HepG2 (cell line): Measurements from ENCODE around the gene MLF1. TPM values are rescaled to one million over a fixed set of nuclear protein-coding genes. Genes with fewer than 3 reads are reported as not detected.

ENCODE experiments used
- ARNT ChIP-seq: fragments of 450-650 bp; IDR thresholded peaks from 2 replicates; pipeline ENCODE4 v1.6.1; 2017
- ATRX ChIP-seq: sonication (generic); formaldehyde crosslinking; IDR thresholded peaks from 2 replicates; pipeline ENCODE4 v1.4.0; 2020; ENCODE audit warnings: missing genetic modification reagents, borderline replicate concordance
- DMAP1 ChIP-seq: IDR thresholded peaks from 2 replicates; pipeline ENCODE4 v1.6.1; 2016
- DNMT1 ChIP-seq: sonication (generic); formaldehyde crosslinking; IDR thresholded peaks from 2 replicates; pipeline ENCODE4 v1.5.1; 2020; ENCODE audit warnings: mild to moderate bottlenecking, missing genetic modification reagents
- EHMT2 ChIP-seq: fragments of 200-600 bp; sonication (generic); IDR thresholded peaks from 2 replicates; pipeline ENCODE4 v1.7.0; 2017; ENCODE audit warnings: antibody characterized with exemption, low read depth, low read length, borderline replicate concordance
- ELF1 ChIP-seq: sonication (generic); formaldehyde crosslinking; IDR thresholded peaks from 2 replicates; pipeline ENCODE4 v1.4.0; 2020; ENCODE audit warnings: missing genetic modification reagents
- EZH2 ChIP-seq: conservative IDR thresholded peaks from 2 replicates; pipeline ENCODE4 v1.6.1; 2012; ENCODE audit warnings: mild to moderate bottlenecking, low read depth, low read length, moderate library complexity
- FOXO1 ChIP-seq: sonication (generic); formaldehyde crosslinking; IDR thresholded peaks from 2 replicates; pipeline ENCODE4 v1.4.0; 2020; ENCODE audit warnings: missing genetic modification reagents
- GFI1 ChIP-seq: sonication (generic); formaldehyde crosslinking; IDR thresholded peaks from 2 replicates; pipeline ENCODE4 v1.5.0; 2020; ENCODE audit warnings: missing genetic modification reagents, mild to moderate bottlenecking, borderline replicate concordance
- MIER3 ChIP-seq: IDR thresholded peaks from 2 replicates; pipeline ENCODE4 v1.6.1; 2016; ENCODE audit warnings: missing compliant biosample characterization, borderline replicate concordance
- MTA3 ChIP-seq: sonication (generic); formaldehyde crosslinking; IDR thresholded peaks from 2 replicates; pipeline ENCODE4 v1.4.0; 2020; ENCODE audit warnings: missing genetic modification reagents
- NCOA1 ChIP-seq: sonication (generic); formaldehyde crosslinking; IDR thresholded peaks from 2 replicates; pipeline ENCODE4 v1.9.0; 2021; ENCODE audit warnings: missing genetic modification reagents
- PCBP1 ChIP-seq: fragments of 200-400 bp; formaldehyde crosslinking; IDR thresholded peaks from 2 replicates; pipeline ENCODE4 v1.6.1; 2017; ENCODE audit warnings: mild to moderate bottlenecking, low read depth, low read length, borderline replicate concordance
- SAP130 ChIP-seq: IDR thresholded peaks from 2 replicates; pipeline ENCODE4 v1.6.1; 2016; ENCODE audit warnings: low read depth
- TCF7L2 ChIP-seq: IDR thresholded peaks from 2 replicates; pipeline ENCODE4 v1.6.1; 2011; ENCODE audit warnings: mild to moderate bottlenecking, low read depth, low read length, moderate library complexity
- TOE1 ChIP-seq: sonication (generic); formaldehyde crosslinking; IDR thresholded peaks from 2 replicates; pipeline ENCODE4 v1.4.0; 2020; ENCODE audit warnings: mild to moderate bottlenecking, missing genetic modification reagents
- TOPORS ChIP-seq: sonication (generic); formaldehyde crosslinking; IDR thresholded peaks from 2 replicates; pipeline ENCODE4 v1.8.0; 2023; ENCODE audit warnings: mild to moderate bottlenecking, missing genetic modification reagents
- ZFX ChIP-seq: sonication (generic); formaldehyde crosslinking; IDR thresholded peaks from 2 replicates; pipeline ENCODE4 v1.4.0; 2020; ENCODE audit warnings: mild to moderate bottlenecking, low read depth, missing genetic modification reagents, moderate library complexity
- ZMYM4 ChIP-seq: sonication (generic); formaldehyde crosslinking; IDR thresholded peaks from 2 replicates; pipeline ENCODE4 v1.8.1; 2023; ENCODE audit warnings: mild to moderate bottlenecking, missing genetic modification reagents
- ZNF775 ChIP-seq: sonication (generic); formaldehyde crosslinking; IDR thresholded peaks from 2 replicates; pipeline ENCODE4 v1.4.0; 2020; ENCODE audit warnings: missing genetic modification reagents, mild to moderate bottlenecking, moderate library complexity, borderline replicate concordance
- ZSCAN9 ChIP-seq: IDR thresholded peaks from 2 replicates; pipeline ENCODE4 v1.6.1; 2016; ENCODE audit warnings: borderline replicate concordance
- polyA plus RNA-seq, 8 experiments: library from polyadenylated mRNA; depleted of rRNA in 3 of 8; stranded (reverse) in 7 of 8; unstranded in 1 of 8; fragments of >200 nt; fragmentation: Illumina TruSeq in 4 of 8; extraction: Trizol in 4 of 8; gene quantifications; 2 replicates each; pipeline versions ENCODE4 v1.2.1 to v1.2.3, GENCODE V29; 2011 to 2016; ENCODE audit warnings: low read depth in 4 of 8, missing spikeins in 1 of 8, mixed read lengths in 1 of 8; ENCODE audit not compliant: insufficient read depth in 1 of 8
- total RNA-seq, 5 experiments: library from RNA; depleted of rRNA; stranded (reverse); fragments of >200 nt; fragmentation: Illumina TruSeq; extraction: Trizol; gene quantifications; 2 replicates each; pipeline ENCODE4 v1.2.3, GENCODE V29; 2016; ENCODE audit warnings: low read depth in 1 of 5
- TF ChIP-seq, protein P1 (sequence below): sonication (generic); formaldehyde crosslinking; IDR thresholded peaks from 2 replicates; pipeline ENCODE4 v1.5.0; 2020; ENCODE audit warnings: missing genetic modification reagents
- TF ChIP-seq, protein P2 (sequence below): sonication (generic); formaldehyde crosslinking; IDR thresholded peaks from 2 replicates; pipeline ENCODE4 v1.5.1; 2020; ENCODE audit warnings: mild to moderate bottlenecking, moderate library complexity, missing genetic modification reagents
- TF ChIP-seq, protein P3 (sequence below): sonication (generic); formaldehyde crosslinking; IDR thresholded peaks from 2 replicates; pipeline ENCODE4 v1.8.1; 2022; ENCODE audit warnings: low read depth, mild to moderate bottlenecking, missing genetic modification reagents
- TF ChIP-seq, protein P4 (sequence below): sonication (generic); formaldehyde crosslinking; IDR thresholded peaks from 2 replicates; pipeline ENCODE4 v1.5.0; 2020; ENCODE audit warnings: mild to moderate bottlenecking, missing genetic modification reagents
- TF ChIP-seq, protein P5 (sequence below): sonication (generic); formaldehyde crosslinking; IDR thresholded peaks from 2 replicates; pipeline ENCODE4 v1.4.0; 2020; ENCODE audit warnings: missing genetic modification reagents; ENCODE audit errors: not compliant biosample characterization

MLF1 gene
- total and polyA plus RNA-seq, 2 of the 13 experiments (the other 11 are each of a cell fraction or from before 2014, with no cell fraction given), result 0.88 to 1.0 TPM

DNA sequence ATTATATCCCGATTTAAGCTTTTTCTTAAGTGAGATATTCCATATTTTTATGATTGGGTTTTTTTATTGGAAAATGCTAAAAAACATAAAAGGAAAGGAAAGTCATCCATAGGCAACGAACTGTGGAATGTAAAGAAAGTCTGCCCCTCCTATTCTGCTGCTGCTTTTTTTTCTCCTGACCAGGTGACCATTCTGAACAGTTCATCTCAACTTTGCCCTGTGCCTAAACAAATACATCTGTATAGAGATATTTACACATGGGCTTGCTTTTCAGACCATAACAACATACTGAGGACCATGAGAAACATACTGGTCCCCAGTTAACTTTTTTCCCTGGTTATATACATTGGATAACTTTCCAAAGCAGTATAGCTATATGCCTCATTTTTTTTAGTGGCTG, 18.9 kb upstream of the MLF1 start (continued):
- TF ChIP-seq ATRX (CRISPR knock-in tag) (no peak), SAP130 (CRISPR knock-in tag) (peak; percentile 57), GFI1 (CRISPR knock-in tag) (no peak), TOPORS (CRISPR knock-in tag) (no peak), DNMT1 (CRISPR knock-in tag) (no peak), ZSCAN9 (no peak), ZFX (CRISPR knock-in tag) (no peak), MTA3 (no peak), ELF1 (CRISPR knock-in tag) (no peak), TOE1 (no peak), NCOA1 (CRISPR knock-in tag) (no peak), ARNT (no peak), MIER3 (CRISPR knock-in tag) (no peak), ZMYM4 (CRISPR knock-in tag) (0 out of 2 replicates have a peak, but pooled peaks have one; percentile 32), DMAP1 (no peak), PCBP1 (no peak), TCF7L2 (no peak), EZH2 (no peak), ZNF775 (CRISPR knock-in tag) (no peak), EHMT2 (no peak), FOXO1 (CRISPR knock-in tag) (no peak; the same call in 1 of the 2 replicates)
- TF ChIP-seq, protein P1, sequence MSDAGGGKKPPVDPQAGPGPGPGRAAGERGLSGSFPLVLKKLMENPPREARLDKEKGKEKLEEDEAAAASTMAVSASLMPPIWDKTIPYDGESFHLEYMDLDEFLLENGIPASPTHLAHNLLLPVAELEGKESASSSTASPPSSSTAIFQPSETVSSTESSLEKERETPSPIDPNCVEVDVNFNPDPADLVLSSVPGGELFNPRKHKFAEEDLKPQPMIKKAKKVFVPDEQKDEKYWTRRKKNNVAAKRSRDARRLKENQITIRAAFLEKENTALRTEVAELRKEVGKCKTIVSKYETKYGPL (CRISPR knock-in tag), result no peak
- TF ChIP-seq, protein P2, sequence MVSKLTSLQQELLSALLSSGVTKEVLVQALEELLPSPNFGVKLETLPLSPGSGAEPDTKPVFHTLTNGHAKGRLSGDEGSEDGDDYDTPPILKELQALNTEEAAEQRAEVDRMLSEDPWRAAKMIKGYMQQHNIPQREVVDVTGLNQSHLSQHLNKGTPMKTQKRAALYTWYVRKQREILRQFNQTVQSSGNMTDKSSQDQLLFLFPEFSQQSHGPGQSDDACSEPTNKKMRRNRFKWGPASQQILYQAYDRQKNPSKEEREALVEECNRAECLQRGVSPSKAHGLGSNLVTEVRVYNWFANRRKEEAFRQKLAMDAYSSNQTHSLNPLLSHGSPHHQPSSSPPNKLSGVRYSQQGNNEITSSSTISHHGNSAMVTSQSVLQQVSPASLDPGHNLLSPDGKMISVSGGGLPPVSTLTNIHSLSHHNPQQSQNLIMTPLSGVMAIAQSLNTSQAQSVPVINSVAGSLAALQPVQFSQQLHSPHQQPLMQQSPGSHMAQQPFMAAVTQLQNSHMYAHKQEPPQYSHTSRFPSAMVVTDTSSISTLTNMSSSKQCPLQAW, result no peak
- TF ChIP-seq, protein P3, sequence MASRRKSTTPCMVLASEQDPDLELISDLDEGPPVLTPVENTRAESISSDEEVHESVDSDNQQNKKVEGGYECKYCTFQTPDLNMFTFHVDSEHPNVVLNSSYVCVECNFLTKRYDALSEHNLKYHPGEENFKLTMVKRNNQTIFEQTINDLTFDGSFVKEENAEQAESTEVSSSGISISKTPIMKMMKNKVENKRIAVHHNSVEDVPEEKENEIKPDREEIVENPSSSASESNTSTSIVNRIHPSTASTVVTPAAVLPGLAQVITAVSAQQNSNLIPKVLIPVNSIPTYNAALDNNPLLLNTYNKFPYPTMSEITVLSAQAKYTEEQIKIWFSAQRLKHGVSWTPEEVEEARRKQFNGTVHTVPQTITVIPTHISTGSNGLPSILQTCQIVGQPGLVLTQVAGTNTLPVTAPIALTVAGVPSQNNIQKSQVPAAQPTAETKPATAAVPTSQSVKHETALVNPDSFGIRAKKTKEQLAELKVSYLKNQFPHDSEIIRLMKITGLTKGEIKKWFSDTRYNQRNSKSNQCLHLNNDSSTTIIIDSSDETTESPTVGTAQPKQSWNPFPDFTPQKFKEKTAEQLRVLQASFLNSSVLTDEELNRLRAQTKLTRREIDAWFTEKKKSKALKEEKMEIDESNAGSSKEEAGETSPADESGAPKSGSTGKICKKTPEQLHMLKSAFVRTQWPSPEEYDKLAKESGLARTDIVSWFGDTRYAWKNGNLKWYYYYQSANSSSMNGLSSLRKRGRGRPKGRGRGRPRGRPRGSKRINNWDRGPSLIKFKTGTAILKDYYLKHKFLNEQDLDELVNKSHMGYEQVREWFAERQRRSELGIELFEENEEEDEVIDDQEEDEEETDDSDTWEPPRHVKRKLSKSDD (CRISPR knock-in tag), result no peak
- TF ChIP-seq, protein P4, sequence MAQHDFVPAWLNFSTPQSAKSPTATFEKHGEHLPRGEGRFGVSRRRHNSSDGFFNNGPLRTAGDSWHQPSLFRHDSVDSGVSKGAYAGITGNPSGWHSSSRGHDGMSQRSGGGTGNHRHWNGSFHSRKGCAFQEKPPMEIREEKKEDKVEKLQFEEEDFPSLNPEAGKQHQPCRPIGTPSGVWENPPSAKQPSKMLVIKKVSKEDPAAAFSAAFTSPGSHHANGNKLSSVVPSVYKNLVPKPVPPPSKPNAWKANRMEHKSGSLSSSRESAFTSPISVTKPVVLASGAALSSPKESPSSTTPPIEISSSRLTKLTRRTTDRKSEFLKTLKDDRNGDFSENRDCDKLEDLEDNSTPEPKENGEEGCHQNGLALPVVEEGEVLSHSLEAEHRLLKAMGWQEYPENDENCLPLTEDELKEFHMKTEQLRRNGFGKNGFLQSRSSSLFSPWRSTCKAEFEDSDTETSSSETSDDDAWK, result no peak
- TF ChIP-seq, protein P5, sequence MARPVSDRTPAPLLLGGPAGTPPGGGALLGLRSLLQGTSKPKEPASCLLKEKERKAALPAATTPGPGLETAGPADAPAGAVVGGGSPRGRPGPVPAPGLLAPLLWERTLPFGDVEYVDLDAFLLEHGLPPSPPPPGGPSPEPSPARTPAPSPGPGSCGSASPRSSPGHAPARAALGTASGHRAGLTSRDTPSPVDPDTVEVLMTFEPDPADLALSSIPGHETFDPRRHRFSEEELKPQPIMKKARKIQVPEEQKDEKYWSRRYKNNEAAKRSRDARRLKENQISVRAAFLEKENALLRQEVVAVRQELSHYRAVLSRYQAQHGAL (CRISPR knock-in tag), result no peak
